IPS DF 19.7 (cell line): Measurements from ENCODE around the gene PCBP3.
"Not testable (repeated sequence)": the region's sequence is repeated elsewhere in the genome, so short reads cannot be mapped to it uniquely, and the experiment has no call there.

Source experiments
- DNase-seq: peaks from one replicate; pipeline ENCODE4 v3.0.0-alpha.2; 2013; ENCODE audit warnings: low read depth, low spot score

The PCBP3 gene

GRCh38 chr21:45943630-45944540, 300.4 kb downstream of the PCBP3 start:
- DNase-seq = no peak

DNA sequence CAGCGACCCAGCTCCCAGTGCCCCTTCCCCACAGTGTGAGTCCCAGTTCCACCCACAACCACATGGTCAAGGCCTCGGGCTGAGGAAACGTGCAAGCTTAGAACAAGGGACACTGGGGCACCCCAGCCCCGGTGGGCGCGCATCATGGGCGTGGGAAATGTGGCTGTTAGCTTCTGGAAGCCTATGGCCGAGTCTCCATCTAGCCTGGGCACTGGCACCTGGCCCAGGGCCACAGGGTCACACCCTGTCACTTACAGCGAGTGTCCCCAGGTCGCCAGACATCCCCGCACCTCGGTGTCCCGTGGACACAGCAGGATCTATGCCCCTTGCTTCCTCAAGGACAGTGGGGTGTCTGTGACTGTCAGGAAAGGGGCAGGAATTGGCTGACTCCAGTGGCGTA, 301.1 kb downstream of the PCBP3 start:
- DNase-seq = no peak

DNA sequence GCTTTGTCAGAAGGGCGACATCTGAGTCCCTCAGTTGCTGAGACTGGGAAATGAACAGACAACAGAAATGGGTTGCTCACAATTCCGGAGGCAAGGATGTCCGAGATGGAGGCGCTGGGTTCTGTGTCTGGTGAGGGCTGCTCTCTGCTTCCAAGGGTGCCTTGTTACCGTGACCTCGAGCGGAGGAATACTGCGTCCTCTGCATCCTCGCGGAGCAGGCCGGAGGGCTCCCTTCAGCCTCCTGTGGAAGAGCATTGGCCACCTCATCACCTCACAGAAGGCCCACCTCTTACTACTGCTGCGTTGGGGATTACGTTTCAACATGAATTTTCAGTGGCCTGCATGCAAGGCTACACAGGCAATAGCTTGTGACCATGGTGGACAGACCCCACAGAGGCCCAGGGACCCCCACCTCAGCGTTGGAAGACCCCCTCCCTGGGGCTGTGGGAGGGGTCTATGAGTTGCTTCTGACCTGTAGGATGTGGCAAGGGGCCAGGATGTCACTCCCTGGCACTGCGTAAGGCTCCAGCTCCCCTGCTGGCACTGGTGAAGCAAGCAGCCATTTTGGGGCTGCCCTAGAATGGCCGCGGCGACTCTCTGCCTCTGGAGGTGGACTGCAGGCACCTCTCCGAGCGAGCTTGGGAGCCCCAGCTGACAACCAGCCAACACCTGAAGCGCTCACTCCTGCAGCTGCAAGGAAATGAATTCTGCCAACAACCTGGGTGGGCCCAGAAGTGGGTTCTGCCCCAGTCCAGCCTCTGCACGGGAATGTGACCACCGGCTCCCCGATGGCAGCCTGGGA, 301.7 kb downstream of the PCBP3 start:
- DNase-seq = no peak

DNA sequence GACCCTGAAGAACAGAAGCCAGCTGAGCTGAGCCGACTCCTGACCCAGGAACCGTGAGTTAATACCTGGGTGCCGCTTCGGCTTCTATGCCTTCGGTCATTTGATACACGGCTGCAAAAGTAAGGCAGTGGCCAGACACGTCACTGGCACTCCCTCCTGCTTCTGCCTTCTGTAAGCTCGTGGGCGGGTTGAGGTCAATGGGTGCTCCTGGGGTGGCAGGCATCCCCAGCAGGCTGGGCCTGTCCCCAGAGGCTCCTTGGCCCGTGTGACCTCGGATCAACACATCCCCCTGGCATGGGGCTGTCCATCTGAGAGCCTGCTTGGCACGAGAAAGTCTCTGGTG, 302.3 kb downstream of the PCBP3 start:
- no peak for DNase-seq

GRCh38 chr21:45947296-45947695, 303.8 kb downstream of the PCBP3 start:
- no peak for DNase-seq

DNA sequence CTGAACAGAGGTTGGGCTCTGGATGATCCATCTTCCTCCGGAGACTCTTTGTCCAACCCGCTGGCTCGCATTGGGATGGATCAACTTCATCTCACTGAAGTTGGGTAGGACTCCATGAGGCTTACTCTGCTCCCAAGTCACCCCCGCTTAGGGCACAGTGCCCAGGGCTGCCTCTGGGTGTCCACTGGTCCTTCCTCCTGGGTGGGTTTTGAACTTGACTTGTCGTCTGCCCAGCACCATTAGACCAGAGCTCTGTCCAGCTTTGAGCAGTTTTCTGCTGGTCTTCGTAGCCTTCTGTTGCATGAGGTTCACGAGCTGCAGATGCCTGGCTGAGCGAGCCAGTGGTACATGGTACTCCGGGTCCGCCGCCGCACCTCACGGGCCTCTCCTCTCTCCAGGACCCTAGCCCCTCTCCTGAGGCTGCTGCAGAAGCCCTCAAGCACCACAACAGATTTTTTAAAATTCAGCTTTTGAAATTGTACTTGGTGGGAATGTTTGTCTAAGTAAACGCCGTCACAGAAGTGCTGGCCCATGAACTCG, 304.3 kb downstream of the PCBP3 start:
- no peak for DNase-seq

DNA sequence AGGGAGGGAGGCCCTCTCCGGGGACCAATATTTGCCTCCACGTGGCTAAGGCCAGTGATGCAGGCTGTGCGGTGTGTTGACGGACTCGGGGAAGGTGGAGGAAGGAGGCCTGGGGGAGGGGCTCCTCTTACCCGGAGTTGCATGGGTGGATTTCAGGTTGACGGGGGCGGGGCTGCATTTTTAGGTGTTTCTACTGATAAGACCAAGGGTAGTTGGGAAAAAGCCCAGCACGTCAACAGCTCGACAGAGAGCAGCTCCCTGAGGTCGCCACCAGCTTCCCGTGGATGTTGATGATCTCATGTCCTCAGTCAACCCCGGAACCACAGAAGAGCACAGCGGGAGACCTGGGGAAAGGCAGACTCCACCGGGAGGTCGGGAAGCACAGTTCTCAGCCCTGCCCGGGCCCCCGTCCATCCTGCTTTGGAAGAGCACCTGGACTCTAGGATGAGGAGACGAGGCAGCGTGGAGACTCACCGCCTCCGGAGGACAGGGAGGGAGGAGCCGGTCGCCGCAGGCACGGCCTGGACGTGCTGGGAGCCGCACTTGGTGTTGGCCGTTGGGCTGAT, 305.1 kb downstream of the PCBP3 start:
- no peak for DNase-seq

DNA sequence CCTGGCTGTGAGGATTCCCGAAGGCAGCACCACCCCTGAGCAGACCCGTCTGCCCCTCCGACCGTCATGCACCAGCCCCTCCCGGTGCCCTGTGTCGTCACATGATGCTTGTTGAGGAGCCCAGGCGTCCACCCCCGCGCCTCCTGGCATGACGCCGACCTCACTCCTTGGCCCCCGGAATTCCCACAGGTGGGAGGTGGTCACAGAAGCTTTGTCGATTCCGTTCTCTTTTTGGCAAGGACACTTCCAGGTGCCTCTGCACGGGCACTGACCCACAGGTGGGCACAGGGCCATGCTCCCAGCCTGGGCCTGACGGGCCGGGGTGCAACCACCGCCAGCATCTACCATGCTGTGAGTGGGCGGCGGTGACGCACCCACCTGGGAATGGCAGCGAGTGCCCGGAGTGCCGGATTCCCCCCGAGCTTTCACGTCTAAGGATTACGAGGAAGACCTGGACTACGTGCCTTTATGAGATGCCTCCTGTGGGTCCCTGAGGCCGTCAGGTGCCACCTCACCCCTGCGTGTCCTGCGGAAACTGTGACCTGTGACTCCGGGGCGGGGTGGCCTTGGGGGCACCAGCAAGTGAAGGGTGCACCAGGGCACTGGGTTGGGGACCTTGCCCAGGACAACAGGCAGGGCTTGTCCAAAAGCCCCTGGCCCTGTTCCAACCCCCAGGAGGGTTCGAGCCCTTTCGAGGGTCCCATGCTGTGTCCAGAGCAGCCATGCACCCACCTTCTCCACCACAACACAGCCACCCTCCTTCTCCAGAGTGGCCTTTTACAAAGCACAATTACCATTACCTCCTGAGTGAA, 306.6 kb downstream of the PCBP3 start:
- no peak for DNase-seq

DNA sequence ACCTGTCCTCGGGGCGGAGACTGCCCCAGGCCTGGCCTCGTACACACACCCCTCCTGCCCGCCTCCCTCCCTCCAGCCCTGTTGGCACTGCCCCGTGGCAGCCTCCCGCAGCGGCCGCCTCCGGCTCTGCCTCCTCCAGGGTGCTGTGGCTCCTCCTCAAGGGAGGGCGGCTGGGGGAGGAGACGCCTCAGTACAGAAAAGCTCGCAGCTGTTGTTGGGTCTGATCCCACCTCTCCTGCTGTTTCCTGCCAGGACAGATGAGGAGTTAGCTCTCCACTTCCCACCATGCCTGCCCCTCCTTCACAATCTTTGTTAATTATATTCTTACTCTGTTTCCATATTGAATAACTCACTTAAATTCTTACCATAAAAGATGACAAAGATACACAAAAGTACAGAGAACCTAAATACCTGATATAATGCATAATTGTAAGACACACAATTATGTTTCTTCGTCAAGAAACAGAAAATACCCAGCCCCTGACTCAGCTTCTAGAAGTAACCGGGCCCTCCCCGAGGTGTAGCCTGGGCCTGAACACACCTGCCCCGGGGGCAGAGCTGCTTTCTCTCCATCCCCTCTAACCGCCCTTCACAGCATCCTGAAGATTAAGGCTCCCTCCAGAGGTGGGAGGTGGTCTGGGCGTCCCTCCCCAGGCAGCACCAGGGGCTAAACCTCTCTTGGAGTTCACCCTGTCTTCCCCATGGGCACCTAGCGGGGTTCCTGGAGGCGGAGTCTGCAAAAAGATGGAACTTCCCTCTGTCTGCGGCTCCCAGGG, 307.4 kb downstream of the PCBP3 start:
- DNase-seq = no peak

DNA sequence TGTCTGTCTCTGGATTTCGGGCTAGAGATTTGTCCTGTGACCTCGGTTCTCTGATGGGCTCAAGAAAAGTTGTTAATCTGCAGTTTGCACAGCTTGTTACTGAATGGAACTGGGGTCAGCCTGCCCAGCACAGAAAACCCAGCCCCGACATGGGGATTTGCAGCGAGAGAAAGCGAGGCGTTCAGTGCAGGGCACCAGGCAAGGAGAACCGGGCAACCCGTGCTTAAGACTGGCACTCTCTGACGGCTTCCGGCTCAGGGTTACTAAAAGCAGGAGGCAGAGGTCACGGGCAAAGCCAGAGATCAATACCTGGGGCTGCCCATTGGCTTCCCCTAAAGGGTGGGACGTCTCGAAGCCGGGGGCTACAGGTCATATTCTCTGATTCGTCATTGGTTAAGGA, 308.2 kb downstream of the PCBP3 start:
- DNase-seq = no peak

DNA sequence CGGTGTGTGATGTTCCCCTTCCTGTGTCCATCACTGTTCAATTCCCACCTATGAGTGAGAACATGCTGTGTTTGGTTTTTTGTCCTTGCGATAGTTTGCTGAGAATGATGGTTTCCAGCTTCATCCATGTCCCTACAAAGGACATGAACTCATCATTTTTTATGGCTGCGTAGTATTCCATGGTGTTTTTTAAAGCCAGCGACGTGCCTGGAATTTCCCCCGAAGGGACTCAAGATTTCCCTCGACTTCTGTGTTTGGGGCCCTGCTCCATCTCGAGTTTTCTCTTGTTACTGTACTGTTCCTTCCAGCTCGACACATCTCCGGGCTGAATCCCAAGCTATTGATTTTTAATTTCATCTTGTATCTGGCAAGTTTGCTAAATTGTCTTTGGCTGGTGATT, 309.0 kb downstream of the PCBP3 start:
- not testable (repeated sequence) for DNase-seq

DNA sequence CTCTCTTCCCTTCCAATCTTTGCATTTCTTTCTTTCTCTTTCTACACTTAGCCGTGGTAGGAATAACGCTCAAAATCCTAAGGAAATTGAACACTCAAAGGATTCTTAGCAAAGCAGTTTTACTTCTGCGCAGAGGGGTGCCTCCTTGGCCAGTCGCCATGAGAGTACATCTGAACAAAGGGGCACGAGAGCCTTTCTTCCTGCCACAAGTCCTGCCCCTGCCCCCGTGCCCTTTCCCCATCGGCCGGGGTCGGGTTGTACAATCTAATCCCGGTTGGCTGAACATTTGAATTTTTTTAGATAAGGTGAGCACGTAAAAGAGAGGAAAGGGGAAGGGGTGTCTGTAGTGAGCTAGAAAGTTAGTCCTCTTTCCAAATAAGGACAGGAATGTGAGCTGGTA, 309.4 kb downstream of the PCBP3 start:
- DNase-seq = no peak

GRCh38 chr21:45954261-45954660, 310.7 kb downstream of the PCBP3 start:
- DNase-seq = no peak

DNA sequence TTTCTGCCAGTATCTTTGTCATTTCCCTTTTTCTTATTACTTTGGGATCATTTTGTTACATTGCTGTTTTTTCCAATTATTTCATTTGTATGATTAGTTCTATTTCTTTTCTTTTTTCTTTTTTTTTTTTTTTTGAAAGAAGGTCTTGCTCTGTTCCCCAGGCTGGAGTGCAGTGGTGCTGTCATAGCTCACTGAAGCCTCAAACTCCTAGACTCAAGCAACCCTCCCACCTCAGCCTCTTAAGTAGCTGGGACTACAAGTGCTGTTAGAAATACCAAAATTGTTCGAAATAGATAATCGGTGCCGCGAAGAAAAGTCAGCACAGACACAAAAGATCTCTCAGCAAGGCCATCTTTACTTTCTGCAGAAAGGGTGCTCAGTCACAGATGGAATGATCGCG, 311.4 kb downstream of the PCBP3 start:
- DNase-seq = no peak

DNA sequence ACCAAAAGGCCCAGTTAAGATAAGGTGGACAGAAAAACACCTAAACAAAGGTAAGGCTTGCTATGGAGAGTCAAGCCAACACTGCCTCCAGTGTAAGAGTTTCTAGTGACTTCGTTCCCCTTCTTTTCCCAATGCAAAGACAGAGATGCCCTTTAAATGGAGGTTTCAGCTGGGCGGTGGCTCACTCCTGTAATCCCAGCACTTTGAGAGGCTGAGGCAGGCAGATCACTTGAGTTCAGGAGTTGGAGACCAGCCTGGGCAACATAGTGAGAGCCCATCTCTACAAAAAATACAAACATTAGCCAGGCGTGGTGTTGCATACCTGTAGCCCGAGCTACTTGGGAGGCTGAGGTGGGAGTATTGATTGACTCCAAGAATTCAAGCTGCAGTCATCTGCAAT, 314.0 kb downstream of the PCBP3 start:
- DNase-seq = no peak

DNA sequence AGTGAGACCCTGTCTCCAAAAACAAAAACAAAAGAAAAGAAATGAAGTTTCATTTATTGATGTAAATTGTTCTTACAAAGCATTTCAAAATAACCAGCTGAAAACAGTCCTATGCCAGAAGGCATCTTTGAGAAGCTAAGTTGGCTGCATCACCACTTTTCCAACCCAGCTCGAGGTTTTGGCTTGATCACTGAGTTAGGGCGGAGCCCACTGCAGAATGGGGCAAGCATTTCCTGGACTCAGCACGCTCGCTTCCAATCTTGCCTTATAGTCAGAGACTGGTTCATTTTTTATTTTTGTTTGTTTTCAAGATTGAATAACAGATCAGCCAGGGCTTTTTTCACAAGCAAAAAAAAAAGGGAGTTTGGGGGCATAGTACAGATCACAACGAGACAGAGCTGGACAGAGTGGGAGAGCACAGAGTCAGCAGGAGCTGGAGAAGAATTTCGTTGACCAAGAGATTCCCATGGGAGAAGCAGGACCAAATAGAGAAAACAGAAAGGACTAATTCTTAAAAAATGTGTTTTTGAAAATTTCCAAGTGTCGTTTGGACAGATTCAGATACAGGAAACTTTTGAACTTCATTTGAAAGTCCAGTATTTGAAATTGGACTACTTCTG, 314.6 kb downstream of the PCBP3 start:
- no peak for DNase-seq

- DNase-seq = no peak
Observed at GRCh38 chr21:45959182-45959581, 315.7 kb downstream of the PCBP3 start.

GRCh38 chr21:45959779-45960390, 316.4 kb downstream of the PCBP3 start:
- DNase-seq = no peak

- DNase-seq = not testable (repeated sequence)
Observed at GRCh38 chr21:45961408-45961807, 317.9 kb downstream of the PCBP3 start.
